K562 (cell line): ENCODE results near the gene ZNF219. TPM values are rescaled to one million over a fixed set of nuclear protein-coding genes. Genes with fewer than 3 reads are reported as not detected.
A peak's percentile ranks its signal among the peaks of the same experiment; 100 is the strongest.

Experiments used
- ATAC-seq: fragments of 200-7000 bp; cut with Tn5 transposase; 3 replicates; pipeline ENCODE4 v1.9.1; 2020; ENCODE audit warnings: moderate library complexity
- BruUV-seq: library from RNA; stranded (reverse); fragments of 400-500 nt; replicated peaks from 2 replicates; lab custom pipeline; 2021; lab: Mats Ljungman, UMichigan
- CTCF ChIA-PET: fragments of 300-600 bp; formaldehyde crosslinking; extraction: SDS; loops from one replicate; lab custom pipeline; 2021; ENCODE audit warnings: low intra/inter-chr PET ratio; lab: Yijun Ruan, JAX
- POLR2A ChIA-PET: fragments of 300-600, 350-650 bp; sonication (Branson Sonifier 250); formaldehyde crosslinking; extraction: SDS; loops from one replicate; lab custom pipeline; 2021; ENCODE audit warnings: antibody characterized with exemption, inconsistent platforms; lab: Yijun Ruan, JAX
- DNase-seq, 4 experiments: peaks; one replicate each; pipeline versions ENCODE4 v3.0.0 to v3.0.0-alpha.2; 2011 to 2018; ENCODE audit warnings: low spot score in 3 of 4, mixed read lengths in 3 of 4; ENCODE audit errors: extremely low read depth in 1 of 4
- FAIRE-seq: peaks from 2 replicates; lab custom pipeline; 2011; peaks lifted over from hg19 to GRCh38; lab: Jason Lieb, UNC
- H2AFZ ChIP-seq: 2 replicates; pipeline ENCODE4 v1.6.0; 2011; ENCODE audit warnings: low read depth, low read length, control low read depth, inconsistent platforms
- H3K27ac ChIP-seq: fragments of 200-600 bp; 3 replicates; pipeline ENCODE4 v1.8.0; 2011; ENCODE audit warnings: low read depth, mild to moderate bottlenecking, control low read depth, inconsistent platforms, low read length, moderate library complexity, mixed read lengths; ENCODE audit errors: extremely low read depth
- H3K27me3 ChIP-seq, 2 experiments: fragments of 300-600 bp in 1 of 2; 2 replicates in 1 of 2; 3 replicates in 1 of 2; pipeline versions ENCODE4 v1.6.0 to v1.8.0; 2011; ENCODE audit warnings: inconsistent platforms in 2 of 2, low read length in 2 of 2, mild to moderate bottlenecking in 1 of 2, mixed read lengths in 1 of 2, moderate library complexity in 1 of 2; ENCODE audit not compliant: control insufficient read depth in 2 of 2, insufficient read depth in 2 of 2
- H3K36me3 ChIP-seq: fragments of 300-600 bp; 3 replicates; pipeline ENCODE4 v1.8.0; 2011; ENCODE audit warnings: mild to moderate bottlenecking, low read length, inconsistent platforms; ENCODE audit not compliant: control insufficient read depth, insufficient read depth
- H3K4me1 ChIP-seq, 2 experiments: fragments of 200-600 bp in 1 of 2; replicated peaks in 1 of 2; 2 replicates in 1 of 2; 3 replicates in 1 of 2; pipeline versions ENCODE4 v1.5.1 to v1.8.0; 2011; ENCODE audit warnings: inconsistent platforms in 2 of 2, low read length in 2 of 2, mild to moderate bottlenecking in 1 of 2, mixed read lengths in 1 of 2, moderate library complexity in 1 of 2; ENCODE audit not compliant: control insufficient read depth in 2 of 2, insufficient read depth in 2 of 2
- H3K4me2 ChIP-seq: 2 replicates; pipeline ENCODE4 v1.6.1; 2011; ENCODE audit warnings: low read length, control low read depth, inconsistent platforms, mixed read lengths; ENCODE audit not compliant: insufficient read depth
- H3K4me3 ChIP-seq: fragments of 200-600 bp; sonication (generic), shearing (Covaris generic); 2 replicates; pipeline ENCODE4 v1.5.1; 2016; ENCODE audit warnings: control low read depth, inconsistent platforms
- H3K79me2 ChIP-seq: fragments of 200-600 bp; 3 replicates; pipeline ENCODE4 v1.8.0; 2011; ENCODE audit warnings: low read length, inconsistent platforms; ENCODE audit not compliant: control insufficient read depth, insufficient read depth
- H3K9ac ChIP-seq, 2 experiments: 2 replicates each; pipeline versions ENCODE4 v1.6.0 to v1.6.1; 2011; ENCODE audit warnings: low read depth in 2 of 2, low read length in 2 of 2, control low read depth in 1 of 2, inconsistent platforms in 1 of 2, mild to moderate bottlenecking in 1 of 2, mixed read lengths in 1 of 2; ENCODE audit not compliant: insufficient read depth in 1 of 2
- H3K9me1 ChIP-seq: one replicate; pipeline ENCODE4 v1.6.0; 2011; ENCODE audit warnings: inconsistent platforms, mild to moderate bottlenecking, low read length, moderate library complexity; ENCODE audit not compliant: control insufficient read depth, insufficient read depth
- H3K9me3 ChIP-seq: replicated peaks from 2 replicates; pipeline ENCODE4 v1.5.1; 2011; ENCODE audit warnings: low read depth, low read length, inconsistent platforms; ENCODE audit not compliant: control insufficient read depth, insufficient read depth
- H4K20me1 ChIP-seq: replicated peaks from 2 replicates; pipeline ENCODE4 v1.6.1; 2011; ENCODE audit warnings: low read length, inconsistent platforms, mixed read lengths; ENCODE audit not compliant: control insufficient read depth, insufficient read depth
- COPS2 ChIP-seq: fragments of 450-650 bp; conservative IDR thresholded peaks from 2 replicates; pipeline ENCODE4 v1.6.1; 2016; ENCODE audit warnings: mild to moderate bottlenecking, moderate library complexity
- HNRNPK ChIP-seq: fragments of 200-400 bp; formaldehyde crosslinking; IDR thresholded peaks from one replicate; pipeline ENCODE4 v1.6.1; 2018; ENCODE audit warnings: mild to moderate bottlenecking, low read depth, low read length; ENCODE audit not compliant: poor library complexity, severe bottlenecking
- ILK ChIP-seq: fragments of 450-650 bp; IDR thresholded peaks from 2 replicates; pipeline ENCODE4 v1.6.1; 2016; ENCODE audit warnings: missing genetic modification characterization, low read depth, mild to moderate bottlenecking, missing compliant biosample characterization, moderate library complexity, borderline replicate concordance
- KLF10 ChIP-seq: fragments of 250-450 bp; sonication (Bioruptor Pico); IDR thresholded peaks from 2 replicates; pipeline ENCODE4 v1.6.1; 2021; ENCODE audit warnings: matching md5 sums
- NRF1 ChIP-seq, 2 experiments: fragments of 450-650 bp; IDR thresholded peaks in 1 of 2; conservative IDR thresholded peaks in 1 of 2; 2 replicates each; pipeline ENCODE4 v1.6.1; 2014; ENCODE audit warnings: mild to moderate bottlenecking in 2 of 2
- RAD51 ChIP-seq: fragments of 450-650 bp; IDR thresholded peaks from 2 replicates; pipeline ENCODE4 v1.7.1; 2016; ENCODE audit warnings: low read depth, mild to moderate bottlenecking, borderline replicate concordance
- SIN3A ChIP-seq, 2 experiments: fragments of 150-350 bp in 1 of 2; IDR thresholded peaks; 2 replicates each; pipeline ENCODE4 v1.6.1; 2011 to 2016; ENCODE audit warnings: borderline replicate concordance in 2 of 2, low read depth in 2 of 2, low read length in 2 of 2, mild to moderate bottlenecking in 2 of 2, moderate library complexity in 2 of 2; ENCODE audit not compliant: control insufficient read depth in 1 of 2
- SMAD1 ChIP-seq: fragments of 150-350 bp; IDR thresholded peaks from 2 replicates; pipeline ENCODE4 v1.6.1; 2014; ENCODE audit warnings: low read length, low read depth; ENCODE audit not compliant: partially characterized antibody
- THRAP3 ChIP-seq: fragments of 450-650 bp; IDR thresholded peaks from 2 replicates; pipeline ENCODE4 v1.6.1; 2016; ENCODE audit warnings: mild to moderate bottlenecking, inconsistent platforms, borderline replicate concordance
- ZBTB7A ChIP-seq: IDR thresholded peaks from 2 replicates; pipeline ENCODE4 v1.6.1; 2011; ENCODE audit warnings: low read depth, mild to moderate bottlenecking, low read length, moderate library complexity, borderline replicate concordance; ENCODE audit not compliant: control insufficient read depth
- ZKSCAN1 ChIP-seq: fragments of 150-350 bp; IDR thresholded peaks from 2 replicates; pipeline ENCODE4 v1.6.1; 2016; ENCODE audit warnings: low read depth, low read length
- ZNF311 ChIP-seq: fragments of 250-450 bp; sonication (Bioruptor Pico); IDR thresholded peaks from 2 replicates; pipeline ENCODE4 v1.4.0; 2020; ENCODE audit warnings: mild to moderate bottlenecking, moderate library complexity
- ZNF584 ChIP-seq: fragments of 200-800 bp; sonication (Bioruptor generic); IDR thresholded peaks from 2 replicates; pipeline ENCODE4 v1.6.1; 2016; ENCODE audit warnings: low read depth, mild to moderate bottlenecking, missing genetic modification characterization, missing compliant biosample characterization
- WGBS: fragments of 100-300 bp; shearing (Covaris generic); methylation state at CpG from one replicate; pipeline ENCODE4 v1.1.6; 2016; ENCODE audit warnings: low coverage, mixed read lengths; ENCODE audit not compliant: insufficient coverage; ENCODE audit errors: missing lambda C conversion rate; 5-methylcytosine and 5-hydroxymethylcytosine counted together
- in situ Hi-C: fragments of 300-500 bp; cut with MboI; formaldehyde crosslinking; loops from 4 replicates; pipeline ENCODE4 v1.15.0; 2018; ENCODE audit warnings: inconsistent platforms, mixed read lengths
- intact Hi-C: fragments of 100-400 bp; cut with micrococcal nuclease; formaldehyde crosslinking; loops from 2 replicates; pipeline ENCODE4 v1.14.2; 2022
- polyA plus RNA-seq, 8 experiments: library from polyadenylated mRNA; depleted of rRNA in 4 of 8; stranded (reverse) in 5 of 8; unstranded in 3 of 8; fragments of >200 nt; fragmentation: Nextera tagmentation in 2 of 8; fragmentation: Illumina TruSeq in 1 of 8; extraction: Ambion mirVana in 2 of 8; extraction: Trizol in 1 of 8; gene quantifications; 2 replicates each; pipeline versions ENCODE4 v1.2.1 to v1.2.3, GENCODE V29; 2011 to 2014; ENCODE audit warnings: inconsistent platforms in 1 of 8, missing spikeins in 1 of 8
- total RNA-seq, 7 experiments: library from RNA; depleted of rRNA in 6 of 7; stranded (reverse); fragments of >200 nt in 6 of 7; fragmentation: Illumina TruSeq in 2 of 7; extraction: Trizol in 2 of 7; gene quantifications; 2 replicates each; pipeline versions ENCODE4 v1.2.1 to v1.2.3, GENCODE V29; 2011 to 2021; ENCODE audit warnings: low replicate concordance in 1 of 7
- TF ChIP-seq, protein P1 (sequence below): fragments of 250-450 bp; sonication (Bioruptor Pico); IDR thresholded peaks from 2 replicates; pipeline ENCODE4 v1.4.0; 2020; ENCODE audit warnings: mild to moderate bottlenecking, moderate library complexity, borderline replicate concordance

Gene ZNF219
- total and polyA plus RNA-seq, 9 of the 15 experiments (the other 6 are each of a cell fraction or from before 2014, with no cell fraction given): 0.29 to 10.6 (median 2.8) TPM

DNA sequence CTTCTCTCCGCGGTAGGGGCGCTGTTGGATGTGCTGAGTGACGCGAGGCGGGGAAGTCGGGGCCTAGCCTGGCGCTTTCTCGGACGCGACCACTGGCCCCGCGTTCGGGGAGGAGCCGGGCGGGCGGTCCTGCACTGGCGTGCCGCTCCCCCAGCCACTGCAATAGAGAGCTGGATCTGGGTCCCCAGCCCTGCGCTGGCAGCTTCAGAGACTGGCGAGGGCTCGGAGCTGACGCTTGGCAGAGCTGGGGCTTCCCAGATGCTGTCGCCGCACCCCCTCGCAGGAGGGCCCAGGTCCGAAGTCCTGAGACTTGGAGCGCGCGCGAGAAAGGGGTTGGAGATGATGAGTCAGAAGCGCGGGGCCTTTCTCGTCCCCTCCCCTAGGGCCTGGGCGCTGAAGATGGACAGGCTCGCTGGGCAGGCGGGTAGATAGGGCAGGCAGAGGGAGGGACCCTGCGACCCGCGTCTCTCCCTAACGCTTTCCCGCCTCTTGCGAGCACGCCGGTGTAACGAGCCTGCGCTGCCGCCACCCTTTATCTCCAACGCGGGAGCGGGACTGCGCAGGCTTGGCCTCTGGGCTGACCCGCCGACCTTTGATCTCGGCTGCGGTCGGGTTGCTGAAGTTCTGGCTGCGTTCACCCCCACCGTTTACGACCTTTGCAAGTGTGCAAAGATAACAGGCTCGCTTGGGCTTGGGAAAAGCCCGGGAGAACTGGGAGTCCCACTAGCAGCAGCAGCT, 5.4 kb upstream of the ZNF219 start (continued):
- TF ChIP-seq ZBTB7A (peak; percentile 82), ZNF584 (CRISPR knock-in tag) (0 out of 2 replicates have a peak, but pooled peaks have one; percentile 41), KLF10 (CRISPR knock-in tag) (no peak), ZKSCAN1 (0 out of 2 replicates have a peak, but pooled peaks have one; percentile 23), ILK (tag) (no peak), RAD51 (no peak), THRAP3 (no peak), SIN3A (IDR thresholded peaks at IDR 0.05; ENCODE audit: borderline replicate concordance in 2 of 2, control insufficient read depth in 1 of 2, low read depth in 2 of 2, low read length in 2 of 2) (no peak), NRF1 (conservative IDR thresholded peaks at IDR 0.05 in 1 of 2, IDR thresholded peaks at IDR 0.05 in 1 of 2) (peak; percentile 93 to 94)

DNA sequence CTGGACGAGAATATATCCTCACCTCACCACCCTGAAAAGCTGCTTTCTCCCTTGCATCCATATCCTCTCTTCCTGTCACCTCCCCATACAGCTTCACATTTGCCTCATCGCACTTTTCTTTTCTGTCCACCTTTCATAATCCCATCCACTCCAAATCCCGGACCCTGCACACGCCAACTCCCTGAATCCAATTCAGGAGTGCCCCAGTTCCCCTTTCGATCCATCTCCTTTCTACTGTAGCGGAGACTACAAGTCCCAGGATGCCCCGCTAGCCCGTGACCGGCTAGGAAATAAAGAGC, 4.9 kb upstream of the ZNF219 start:
- FAIRE-seq (no peak), DNase-seq (no peak), ATAC-seq (no peak)
- in situ Hi-C loops: no loop called here
- Histone ChIP-seq H3K27me3 (no peaks in the 10 kb centered on the region), H3K4me3 (peak overlapping the region; percentile 42), H3K79me2 (0 out of 3 replicates have a peak, but pooled peaks cover 6% of the 10 kb centered on the region), H4K20me1 (no peaks in the 10 kb centered on the region), H3K4me1 (peaks cover 45 to 65% of the 10 kb centered on the region in 2 experiments), H3K4me2 (peak overlapping the region; percentile 87), H3K27ac (peak overlapping the region; percentile 96), H3K9me3 (no peaks in the 10 kb centered on the region), H2AFZ (peak overlapping the region; percentile 83), H3K36me3 (no peaks in the 10 kb centered on the region), H3K9me1 (no peaks in the 10 kb centered on the region), H3K9ac (peak overlapping the region; percentile 85 to 92; a peak in 3 of 4 replicates)
- intact Hi-C loops: no loop called here
- no TSS peak for BruUV-seq
- POLR2A ChIA-PET: interaction anchor here (0.7 kb wide), 1 partner anchor 131 kb away, joined by 3 read pairs; no protein-coding TSS in a partner anchor
- CTCF ChIA-PET: interaction anchor here (5.3 kb wide), 1 partner anchor 35 kb away, joined by 54 read pairs; the partner anchor contains the start of gene ARHGEF40
- WGBS: 0% methylated on average over 8 of the region's 9 CpGs
- TF ChIP-seq, protein P1, sequence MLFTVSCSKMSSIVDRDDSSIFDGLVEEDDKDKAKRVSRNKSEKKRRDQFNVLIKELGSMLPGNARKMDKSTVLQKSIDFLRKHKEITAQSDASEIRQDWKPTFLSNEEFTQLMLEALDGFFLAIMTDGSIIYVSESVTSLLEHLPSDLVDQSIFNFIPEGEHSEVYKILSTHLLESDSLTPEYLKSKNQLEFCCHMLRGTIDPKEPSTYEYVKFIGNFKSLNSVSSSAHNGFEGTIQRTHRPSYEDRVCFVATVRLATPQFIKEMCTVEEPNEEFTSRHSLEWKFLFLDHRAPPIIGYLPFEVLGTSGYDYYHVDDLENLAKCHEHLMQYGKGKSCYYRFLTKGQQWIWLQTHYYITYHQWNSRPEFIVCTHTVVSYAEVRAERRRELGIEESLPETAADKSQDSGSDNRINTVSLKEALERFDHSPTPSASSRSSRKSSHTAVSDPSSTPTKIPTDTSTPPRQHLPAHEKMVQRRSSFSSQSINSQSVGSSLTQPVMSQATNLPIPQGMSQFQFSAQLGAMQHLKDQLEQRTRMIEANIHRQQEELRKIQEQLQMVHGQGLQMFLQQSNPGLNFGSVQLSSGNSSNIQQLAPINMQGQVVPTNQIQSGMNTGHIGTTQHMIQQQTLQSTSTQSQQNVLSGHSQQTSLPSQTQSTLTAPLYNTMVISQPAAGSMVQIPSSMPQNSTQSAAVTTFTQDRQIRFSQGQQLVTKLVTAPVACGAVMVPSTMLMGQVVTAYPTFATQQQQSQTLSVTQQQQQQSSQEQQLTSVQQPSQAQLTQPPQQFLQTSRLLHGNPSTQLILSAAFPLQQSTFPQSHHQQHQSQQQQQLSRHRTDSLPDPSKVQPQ: no peak
- TF ChIP-seq SMAD1 (no peak), ZNF311 (CRISPR knock-in tag) (no peak), HNRNPK (no peak), COPS2 (no peak)
